ENCODE data around the gene RECQL5. TPM values are rescaled to one million over a fixed set of nuclear protein-coding genes. Genes with fewer than 3 reads are reported as not detected.
A peak's percentile ranks its signal among the peaks of the same experiment; 100 is the strongest.

RECQL5 gene
- total RNA-seq, 1 experiment from 2014 or later, result 36.3 TPM

DNA sequence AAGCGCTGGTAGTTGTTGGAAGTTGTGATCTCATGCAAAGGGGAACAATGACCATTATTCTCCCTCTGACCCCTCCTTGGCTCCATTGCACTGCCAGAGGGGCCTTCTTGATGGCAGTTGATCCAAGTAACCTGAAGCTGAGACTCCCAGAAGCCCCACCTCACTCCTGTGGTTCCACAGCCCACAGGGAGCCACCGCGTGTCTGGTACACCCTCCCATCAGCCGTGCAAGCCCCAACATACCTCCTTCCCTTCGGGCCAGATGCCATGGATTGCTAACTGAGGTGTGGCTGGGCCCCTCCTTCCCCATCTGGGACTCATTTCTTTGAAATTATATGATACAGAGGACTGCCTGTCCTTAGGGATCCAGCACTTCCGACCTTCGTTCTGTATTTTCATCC, 18.0 kb upstream of the RECQL5 start:
- Mint-ChIP-seq H3K27me3 (ENCODE audit: insufficient read depth, unreplicated experiment) (no peaks in the 10 kb centered on the region), H3K4me3 (ENCODE audit: unreplicated experiment) (peak overlapping the region; percentile 60), H3K27ac (ENCODE audit: low read depth, unreplicated experiment) (peak overlapping the region; percentile 97), H3K36me3 (ENCODE audit: insufficient read depth, unreplicated experiment) (peaks cover 18% of the 10 kb centered on the region), H3K4me1 (ENCODE audit: insufficient read depth, unreplicated experiment) (peaks cover 68% of the 10 kb centered on the region), H3K9me3 (ENCODE audit: unreplicated experiment) (no peaks in the 10 kb centered on the region)
- CTCF ChIA-PET, result interaction anchor here (0.5 to 12.7 kb wide), 4 partner anchors 14 to 63 kb away, joined by 3 to 152 read pairs (median 32); partner anchors contain the start of gene ITGB4
- intact Hi-C loops (cut with micrococcal nuclease), result no loop called here
- DNase-seq (ENCODE audit: unreplicated experiment), result peak; percentile 94
- no TSS peak for BruUV-seq (replicated peaks)
- POLR2A ChIA-PET, result interaction anchor here (0.8 to 26.7 kb wide), 15 partner anchors 10 to 534 kb away, joined by 3 to 748 read pairs (median 10); partner anchors contain the start of genes ITGB4, RECQL5, SAP30BP and UNK
- TF ChIP-seq, protein P1, sequence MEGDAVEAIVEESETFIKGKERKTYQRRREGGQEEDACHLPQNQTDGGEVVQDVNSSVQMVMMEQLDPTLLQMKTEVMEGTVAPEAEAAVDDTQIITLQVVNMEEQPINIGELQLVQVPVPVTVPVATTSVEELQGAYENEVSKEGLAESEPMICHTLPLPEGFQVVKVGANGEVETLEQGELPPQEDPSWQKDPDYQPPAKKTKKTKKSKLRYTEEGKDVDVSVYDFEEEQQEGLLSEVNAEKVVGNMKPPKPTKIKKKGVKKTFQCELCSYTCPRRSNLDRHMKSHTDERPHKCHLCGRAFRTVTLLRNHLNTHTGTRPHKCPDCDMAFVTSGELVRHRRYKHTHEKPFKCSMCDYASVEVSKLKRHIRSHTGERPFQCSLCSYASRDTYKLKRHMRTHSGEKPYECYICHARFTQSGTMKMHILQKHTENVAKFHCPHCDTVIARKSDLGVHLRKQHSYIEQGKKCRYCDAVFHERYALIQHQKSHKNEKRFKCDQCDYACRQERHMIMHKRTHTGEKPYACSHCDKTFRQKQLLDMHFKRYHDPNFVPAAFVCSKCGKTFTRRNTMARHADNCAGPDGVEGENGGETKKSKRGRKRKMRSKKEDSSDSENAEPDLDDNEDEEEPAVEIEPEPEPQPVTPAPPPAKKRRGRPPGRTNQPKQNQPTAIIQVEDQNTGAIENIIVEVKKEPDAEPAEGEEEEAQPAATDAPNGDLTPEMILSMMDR (IDR thresholded peaks at IDR 0.05; ENCODE audit: unreplicated experiment), result no peak

- BruUV-seq (replicated peaks), result TSS peak; percentile 21
- TF ChIP-seq, protein P1 (IDR thresholded peaks at IDR 0.05; ENCODE audit: unreplicated experiment), result no peak
- Mint-ChIP-seq H3K4me3 (ENCODE audit: unreplicated experiment) (no peak overlapping the region), H3K9me3 (ENCODE audit: unreplicated experiment) (no peaks in the 10 kb centered on the region), H3K36me3 (ENCODE audit: insufficient read depth, unreplicated experiment) (peaks cover 23% of the 10 kb centered on the region), H3K27ac (ENCODE audit: low read depth, unreplicated experiment) (peak overlapping the region; percentile 97), H3K4me1 (ENCODE audit: insufficient read depth, unreplicated experiment) (peaks cover 68% of the 10 kb centered on the region), H3K27me3 (ENCODE audit: insufficient read depth, unreplicated experiment) (no peaks in the 10 kb centered on the region)
- ChIA-PET POLR2A (interaction anchor here (0.9 to 26.7 kb wide), 16 partner anchors 9 to 194 kb away, joined by 4 to 748 read pairs (median 11); partner anchors contain the start of genes ITGB4, RECQL5, SAP30BP and TRIM47), CTCF (interaction anchor here (0.5 to 12.7 kb wide), 6 partner anchors 9 to 64 kb away, joined by 3 to 152 read pairs (median 8); partner anchors contain the start of gene ITGB4)
- intact Hi-C loops (cut with micrococcal nuclease), result no loop called here
- DNase-seq (ENCODE audit: unreplicated experiment), result no peak
These were observed 17.3 kb upstream of the RECQL5 start for GRCh38 chr17:75684249-75684648.

DNA sequence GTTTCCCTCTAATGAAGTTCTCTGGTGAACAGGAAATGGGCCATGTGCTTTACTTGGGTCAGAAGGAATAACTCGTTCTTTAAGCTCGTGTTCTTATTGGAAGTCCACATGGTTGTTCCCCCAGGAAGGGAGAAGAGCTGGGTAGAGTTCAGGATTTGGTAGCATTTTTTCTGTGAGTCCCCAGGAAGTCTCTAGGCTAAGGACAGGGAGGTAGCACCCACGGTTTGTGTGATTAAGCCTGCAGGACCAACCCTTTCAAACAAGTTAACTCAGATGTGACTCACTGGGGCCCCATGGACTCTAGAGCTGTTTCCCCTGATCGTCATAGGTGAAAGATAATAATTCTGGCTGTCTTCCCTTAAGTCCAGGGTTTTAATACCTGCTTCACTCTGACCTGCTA, 16.6 kb upstream of the RECQL5 start:
- H3K27ac Mint-ChIP-seq (ENCODE audit: low read depth, unreplicated experiment), result peak overlapping the region; percentile 97
- POLR2A ChIA-PET, result interaction anchor here (0.6 to 26.7 kb wide), 18 partner anchors 9 to 361 kb away, joined by 3 to 748 read pairs (median 8); partner anchors contain the start of genes ACOX1, ITGB4, MRPL38 and RECQL5

DNA sequence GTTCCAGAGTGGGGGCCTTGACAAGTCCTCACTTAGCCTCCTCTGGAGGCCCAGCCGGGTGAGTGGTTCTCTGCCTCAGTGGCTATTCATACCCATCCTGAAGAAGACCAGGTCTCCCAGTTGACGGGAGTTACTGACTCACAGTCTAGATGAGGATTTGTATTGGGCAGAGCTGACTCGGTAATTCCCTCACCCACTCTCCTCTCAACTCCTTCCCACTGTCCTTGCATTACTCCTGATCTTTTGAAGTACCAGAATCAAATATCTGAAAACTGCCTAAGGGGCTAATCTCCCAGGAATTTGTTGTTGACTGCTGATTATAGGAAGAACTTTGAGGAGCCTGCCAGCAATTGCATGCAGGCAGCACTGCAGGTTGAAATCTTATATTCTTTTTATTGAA, 14.3 kb upstream of the RECQL5 start:
- peak; percentile 58 for DNase-seq (ENCODE audit: unreplicated experiment)
- Mint-ChIP-seq H3K27ac (ENCODE audit: low read depth, unreplicated experiment) (peak overlapping the region; percentile 91), H3K4me1 (ENCODE audit: insufficient read depth, unreplicated experiment) (peaks cover 53% of the 10 kb centered on the region), H3K9me3 (ENCODE audit: unreplicated experiment) (no peaks in the 10 kb centered on the region), H3K27me3 (ENCODE audit: insufficient read depth, unreplicated experiment) (no peaks in the 10 kb centered on the region), H3K4me3 (ENCODE audit: unreplicated experiment) (no peak overlapping the region), H3K36me3 (ENCODE audit: insufficient read depth, unreplicated experiment) (peaks cover 26% of the 10 kb centered on the region)
- ChIA-PET CTCF (interaction anchor here (0.7 to 12.7 kb wide), 5 partner anchors 10 to 102 kb away, joined by 3 to 152 read pairs (median 22); partner anchors contain the start of gene ITGB4), POLR2A (interaction anchor here (0.7 to 26.7 kb wide), 14 partner anchors 14 to 275 kb away, joined by 3 to 748 read pairs (median 12); partner anchors contain the start of genes ITGB4, RECQL5, SAP30BP and TRIM47)
- intact Hi-C loops (cut with micrococcal nuclease), result no loop called here
- no TSS peak for BruUV-seq (replicated peaks)
- TF ChIP-seq, protein P1 (IDR thresholded peaks at IDR 0.05; ENCODE audit: unreplicated experiment), result no peak

More for the DNA sequence above, 16.6 kb upstream of the RECQL5 start:
- no peaks in the 10 kb centered on the region for H3K27me3 Mint-ChIP-seq (ENCODE audit: insufficient read depth, unreplicated experiment)
- intact Hi-C loops (cut with micrococcal nuclease), result no loop called here
- H3K36me3 Mint-ChIP-seq (ENCODE audit: insufficient read depth, unreplicated experiment), result peaks cover 23% of the 10 kb centered on the region
- peak overlapping the region; percentile 7 for H3K4me3 Mint-ChIP-seq (ENCODE audit: unreplicated experiment)
- TF ChIP-seq, protein P1 (IDR thresholded peaks at IDR 0.05; ENCODE audit: unreplicated experiment), result no peak
- no TSS peak for BruUV-seq (replicated peaks)
- H3K4me1 Mint-ChIP-seq (ENCODE audit: insufficient read depth, unreplicated experiment), result peaks cover 64% of the 10 kb centered on the region
- CTCF ChIA-PET, result interaction anchor here (0.8 to 12.7 kb wide), 11 partner anchors 10 to 80 kb away, joined by 3 to 152 read pairs (median 5); partner anchors contain the start of gene ITGB4
- peak; percentile 84 for DNase-seq (ENCODE audit: unreplicated experiment)
- no peaks in the 10 kb centered on the region for H3K9me3 Mint-ChIP-seq (ENCODE audit: unreplicated experiment)
